Uterus (tissue), 4 donors: Measurements from ENCODE around the gene MT1F. TPM values are rescaled to one million over a fixed set of nuclear protein-coding genes. Genes with fewer than 3 reads are reported as not detected.

ENCODE experiments used
- DNase-seq, 2 donors: peaks; one replicate each; pipeline ENCODE4 v3.0.0-alpha.2; 2019 to 2020
- H3K27ac ChIP-seq, 2 donors: fragments of 200-600 bp; sonication (generic); 1 replicate in 1 of 2; 2 replicates in 1 of 2; pipeline ENCODE4 v1.5.1; 2016 to 2018
- H3K27me3 ChIP-seq, 2 donors: fragments of 200-600 bp; sonication (generic); one replicate each; pipeline ENCODE4 v1.5.1; 2018 to 2019; ENCODE audit warnings: control low read depth in 1 of 2
- H3K36me3 ChIP-seq, 2 donors: fragments of 200-600 bp; sonication (generic); one replicate each; pipeline ENCODE4 v1.5.1; 2019; ENCODE audit warnings: control low read depth in 1 of 2
- H3K4me1 ChIP-seq, 2 donors: fragments of 200-600 bp; sonication (generic); one replicate each; pipeline ENCODE4 v1.5.1; 2018 to 2019; ENCODE audit warnings: control low read depth in 1 of 2
- H3K4me3 ChIP-seq, 2 donors: fragments of 200-600 bp; sonication (generic); 1 replicate in 1 of 2; 2 replicates in 1 of 2; pipeline ENCODE4 v1.5.1; 2018 to 2019; ENCODE audit warnings: mild to moderate bottlenecking in 1 of 2
- H3K9me3 ChIP-seq, 2 donors: fragments of 200-600 bp; sonication (generic); one replicate each; pipeline ENCODE4 v1.5.1; 2019; ENCODE audit warnings: control low read depth in 1 of 2
- POLR2A ChIP-seq, 2 donors: fragments of 450-650 bp; IDR thresholded peaks; one replicate each; pipeline ENCODE4 v1.6.1; 2016; ENCODE audit warnings: antibody characterized with exemption in 2 of 2, mild to moderate bottlenecking in 1 of 2, moderate library complexity in 1 of 2
- intact Hi-C: fragments of 100-400 bp; cut with DNase I; formaldehyde crosslinking; loops from one replicate; pipeline ENCODE4 v1.15.1; 2023; ENCODE audit warnings: low total_unique reads
- total RNA-seq, 4 donors: library from RNA; depleted of rRNA in 3 of 4; stranded (reverse); fragments of >200 nt in 3 of 4; gene quantifications; one replicate each; pipeline versions ENCODE4 v1.1.0 to v1.2.4, GENCODE V29; 2014 to 2023
- TF ChIP-seq, protein P1 (sequence below), 4 experiments: fragments of 200-600 bp in 2 of 4; fragments of 450-650 bp in 2 of 4; sonication (generic) in 2 of 4; IDR thresholded peaks; one replicate each; pipeline ENCODE4 v1.5.1; 2016 to 2019; ENCODE audit warnings: antibody characterized with exemption in 4 of 4, mild to moderate bottlenecking in 2 of 4, moderate library complexity in 1 of 4
- donor health status: DM: yes; HTN: yes; CAD: no.

The MT1F gene
- total RNA-seq, 4 donors from 2014 or later = 2.1 TPM; not detected in 3

DNA sequence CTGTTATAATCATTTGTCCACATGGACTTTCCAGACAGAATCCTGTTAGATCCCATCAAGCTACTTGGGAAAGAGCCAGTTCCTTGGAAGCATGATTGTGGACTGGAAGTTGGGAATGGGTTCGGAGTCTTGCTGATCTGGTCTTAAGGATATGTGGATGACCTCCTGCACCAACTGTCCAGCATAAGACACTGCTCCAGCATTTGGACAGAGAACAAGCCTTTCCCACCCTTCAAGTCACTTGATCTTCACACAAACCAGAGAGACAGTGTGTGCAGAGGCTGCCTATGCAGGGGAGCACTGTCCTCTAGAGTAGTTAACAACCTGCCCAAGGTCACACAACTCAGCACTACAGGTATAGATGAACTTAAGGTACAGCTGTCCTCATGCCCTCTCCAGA lies 11.9 kb upstream of the MT1F start:
- no peaks in the 10 kb centered on the region for H3K36me3 ChIP-seq
- peaks cover 0 to 3% of the 10 kb centered on the region in 2 donors for H3K27me3 ChIP-seq
- no peaks in the 10 kb centered on the region for H3K4me1 ChIP-seq
- H3K4me3 ChIP-seq = no peak overlapping the region
- TF ChIP-seq POLR2A (IDR thresholded peaks at IDR 0.05) = no peak
- TF ChIP-seq, protein P1, sequence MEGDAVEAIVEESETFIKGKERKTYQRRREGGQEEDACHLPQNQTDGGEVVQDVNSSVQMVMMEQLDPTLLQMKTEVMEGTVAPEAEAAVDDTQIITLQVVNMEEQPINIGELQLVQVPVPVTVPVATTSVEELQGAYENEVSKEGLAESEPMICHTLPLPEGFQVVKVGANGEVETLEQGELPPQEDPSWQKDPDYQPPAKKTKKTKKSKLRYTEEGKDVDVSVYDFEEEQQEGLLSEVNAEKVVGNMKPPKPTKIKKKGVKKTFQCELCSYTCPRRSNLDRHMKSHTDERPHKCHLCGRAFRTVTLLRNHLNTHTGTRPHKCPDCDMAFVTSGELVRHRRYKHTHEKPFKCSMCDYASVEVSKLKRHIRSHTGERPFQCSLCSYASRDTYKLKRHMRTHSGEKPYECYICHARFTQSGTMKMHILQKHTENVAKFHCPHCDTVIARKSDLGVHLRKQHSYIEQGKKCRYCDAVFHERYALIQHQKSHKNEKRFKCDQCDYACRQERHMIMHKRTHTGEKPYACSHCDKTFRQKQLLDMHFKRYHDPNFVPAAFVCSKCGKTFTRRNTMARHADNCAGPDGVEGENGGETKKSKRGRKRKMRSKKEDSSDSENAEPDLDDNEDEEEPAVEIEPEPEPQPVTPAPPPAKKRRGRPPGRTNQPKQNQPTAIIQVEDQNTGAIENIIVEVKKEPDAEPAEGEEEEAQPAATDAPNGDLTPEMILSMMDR (IDR thresholded peaks at IDR 0.05) = no peak
- DNase-seq = no peak
- no peak overlapping the region for H3K27ac ChIP-seq
- intact Hi-C loops = no loop called here
- H3K9me3 ChIP-seq = no peaks in the 10 kb centered on the region

DNA sequence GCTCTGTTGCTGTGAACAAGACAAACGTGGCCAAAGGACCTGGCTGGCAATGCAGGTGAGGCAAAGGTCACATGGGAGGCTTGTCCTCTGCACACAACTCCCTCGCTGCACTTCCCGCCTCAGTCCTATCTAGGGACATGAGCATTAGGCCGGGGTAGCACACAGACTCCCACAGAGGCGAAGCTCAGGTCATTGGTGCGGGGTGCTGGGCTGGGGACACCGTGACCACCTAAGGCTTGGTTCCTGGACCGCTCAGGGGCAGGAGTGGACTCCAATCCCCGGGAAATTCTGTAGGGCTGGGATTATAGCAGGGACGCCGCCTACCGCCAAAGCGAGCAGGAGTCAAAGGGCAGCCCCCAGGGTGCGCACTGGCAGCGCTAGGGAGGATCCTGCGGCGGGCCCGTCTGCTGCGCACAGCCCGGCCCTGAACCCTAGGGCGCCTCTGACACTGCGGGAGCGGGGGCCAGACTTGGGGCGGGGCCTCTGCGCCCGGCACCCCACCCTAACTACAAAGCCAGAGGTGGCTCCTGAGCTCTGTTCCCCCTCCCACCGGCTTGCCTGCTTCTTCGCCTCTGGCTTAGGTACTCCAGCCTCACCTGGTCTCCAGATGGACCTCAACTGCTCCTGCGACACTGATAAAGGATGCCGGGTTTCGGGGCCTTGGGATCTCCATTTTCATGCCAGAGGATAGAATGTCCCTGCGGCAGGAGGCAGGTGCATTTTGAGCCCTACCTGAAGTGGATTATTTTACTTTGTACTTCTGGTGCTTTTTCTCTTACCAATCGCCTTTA lies 9.9 kb upstream of the MT1F start:
- intact Hi-C loops = no loop called here
- Histone ChIP-seq H3K4me3 (no peak overlapping the region), H3K4me1 (no peaks in the 10 kb centered on the region), H3K27ac (no peak overlapping the region), H3K9me3 (no peaks in the 10 kb centered on the region), H3K27me3 (peaks cover 0 to 3% of the 10 kb centered on the region in 2 donors), H3K36me3 (no peaks in the 10 kb centered on the region)
- DNase-seq = no peak
- no peak for TF ChIP-seq POLR2A (IDR thresholded peaks at IDR 0.05)
- TF ChIP-seq, protein P1 (IDR thresholded peaks at IDR 0.05) = no peak

DNA sequence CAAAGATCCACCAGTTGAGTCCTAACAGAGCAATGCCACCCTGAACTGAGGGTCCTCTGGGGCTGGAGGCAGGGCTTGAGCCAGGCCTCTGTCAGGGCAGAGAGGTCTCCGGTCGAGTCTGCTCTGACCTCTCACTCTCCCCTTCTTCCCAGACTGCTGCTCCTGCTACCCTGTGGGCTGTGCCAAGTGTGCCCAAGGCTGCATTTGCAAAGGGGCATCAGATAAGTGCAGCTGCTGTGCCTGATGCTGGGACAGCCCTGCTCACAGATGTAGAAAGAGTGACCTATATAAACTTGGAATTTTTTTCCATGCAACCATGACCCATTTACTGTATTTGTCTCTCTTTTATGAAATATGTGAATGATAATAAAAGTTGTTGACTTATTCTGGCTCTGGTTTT lies 8.5 kb upstream of the MT1F start:
- no peak overlapping the region for H3K27ac ChIP-seq
- no peak for DNase-seq
- H3K4me3 ChIP-seq = no peak overlapping the region
- intact Hi-C loops = no loop called here
- H3K27me3 ChIP-seq = peaks cover 0 to 3% of the 10 kb centered on the region in 2 donors
- no peaks in the 10 kb centered on the region for H3K36me3 ChIP-seq
- H3K4me1 ChIP-seq = no peaks in the 10 kb centered on the region
- TF ChIP-seq POLR2A (IDR thresholded peaks at IDR 0.05) = no peak
- TF ChIP-seq, protein P1 (IDR thresholded peaks at IDR 0.05) = no peak
- H3K9me3 ChIP-seq = no peaks in the 10 kb centered on the region

DNA sequence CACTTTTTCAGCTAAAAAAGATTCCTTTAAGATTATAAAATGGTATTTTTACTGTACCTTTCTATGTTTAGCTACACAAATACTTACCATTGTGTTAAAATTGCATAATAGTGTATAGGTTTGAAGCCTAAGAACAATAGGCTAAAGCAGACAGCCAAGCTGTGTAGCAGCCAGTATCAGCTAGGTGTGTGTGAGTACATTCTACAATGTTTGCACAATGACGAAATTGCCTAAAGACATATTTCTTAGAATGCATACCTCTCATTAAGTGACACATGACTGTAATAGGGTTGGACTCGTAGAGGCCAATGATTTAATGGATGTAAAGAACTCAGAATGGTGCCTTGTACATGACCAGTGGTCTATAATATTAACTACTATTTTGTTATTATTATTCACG lies 7.9 kb upstream of the MT1F start:
- DNase-seq = no peak
- Histone ChIP-seq H3K9me3 (no peaks in the 10 kb centered on the region), H3K4me1 (no peaks in the 10 kb centered on the region), H3K36me3 (no peaks in the 10 kb centered on the region), H3K4me3 (no peak overlapping the region), H3K27me3 (peaks cover 0 to 3% of the 10 kb centered on the region in 2 donors), H3K27ac (no peak overlapping the region)
- TF ChIP-seq, protein P1 (IDR thresholded peaks at IDR 0.05) = no peak
- no peak for TF ChIP-seq POLR2A (IDR thresholded peaks at IDR 0.05)
- intact Hi-C loops = no loop called here

DNA sequence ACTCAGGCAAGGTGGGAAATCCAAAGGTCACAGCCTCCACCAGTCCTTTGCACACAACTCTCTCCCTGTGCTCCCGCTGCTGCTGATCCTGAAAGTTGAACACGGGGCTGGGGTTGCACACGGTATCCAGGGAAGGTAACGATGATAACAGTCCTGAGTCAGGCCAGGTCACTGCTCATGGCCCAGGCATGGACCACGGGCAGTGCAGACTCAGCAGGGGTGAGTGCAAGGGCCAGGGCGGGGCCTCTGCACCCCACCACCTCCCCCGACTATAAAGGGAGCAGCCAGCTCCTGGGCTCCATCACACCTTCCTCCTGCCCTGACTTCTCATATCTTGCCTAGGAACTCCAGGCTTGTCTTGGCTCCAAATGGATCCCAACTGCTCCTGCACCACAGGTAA lies 6.2 kb upstream of the MT1F start, which contains the start of gene MT1B:
Gene MT1B, plus strand, starts transcription at position 301 of the 400 bp plus-strand sequence. Its CDS starts 68 bp downstream, at position 369.
- H3K4me3 ChIP-seq = no peak within 1 kb of the TSS
- no peaks in the 10 kb centered on the region for H3K9me3 ChIP-seq
- no peaks in the 10 kb centered on the region for H3K36me3 ChIP-seq
- no peaks in the 10 kb centered on the region for H3K4me1 ChIP-seq
- no peak for DNase-seq
- peaks cover 0 to 3% of the 10 kb centered on the region in 2 donors for H3K27me3 ChIP-seq
- H3K27ac ChIP-seq = no peak within 1 kb of the TSS
- TF ChIP-seq POLR2A (IDR thresholded peaks at IDR 0.05) = no peak
- TF ChIP-seq, protein P1 (IDR thresholded peaks at IDR 0.05) = no peak
- intact Hi-C loops = no loop called here
